Measurements from ENCODE around the gene NDFIP2.

- no peak for TF ChIP-seq EZH2 (IDR thresholded peaks at IDR 0.05; ENCODE audit: low read depth)
- TF ChIP-seq, protein P1, sequence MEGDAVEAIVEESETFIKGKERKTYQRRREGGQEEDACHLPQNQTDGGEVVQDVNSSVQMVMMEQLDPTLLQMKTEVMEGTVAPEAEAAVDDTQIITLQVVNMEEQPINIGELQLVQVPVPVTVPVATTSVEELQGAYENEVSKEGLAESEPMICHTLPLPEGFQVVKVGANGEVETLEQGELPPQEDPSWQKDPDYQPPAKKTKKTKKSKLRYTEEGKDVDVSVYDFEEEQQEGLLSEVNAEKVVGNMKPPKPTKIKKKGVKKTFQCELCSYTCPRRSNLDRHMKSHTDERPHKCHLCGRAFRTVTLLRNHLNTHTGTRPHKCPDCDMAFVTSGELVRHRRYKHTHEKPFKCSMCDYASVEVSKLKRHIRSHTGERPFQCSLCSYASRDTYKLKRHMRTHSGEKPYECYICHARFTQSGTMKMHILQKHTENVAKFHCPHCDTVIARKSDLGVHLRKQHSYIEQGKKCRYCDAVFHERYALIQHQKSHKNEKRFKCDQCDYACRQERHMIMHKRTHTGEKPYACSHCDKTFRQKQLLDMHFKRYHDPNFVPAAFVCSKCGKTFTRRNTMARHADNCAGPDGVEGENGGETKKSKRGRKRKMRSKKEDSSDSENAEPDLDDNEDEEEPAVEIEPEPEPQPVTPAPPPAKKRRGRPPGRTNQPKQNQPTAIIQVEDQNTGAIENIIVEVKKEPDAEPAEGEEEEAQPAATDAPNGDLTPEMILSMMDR (conservative IDR thresholded peaks at IDR 0.05) = no peak
Observed at GRCh38 chr13:79503473-79504017, 22.6 kb downstream of the NDFIP2 start.
